K562 (cell line): ENCODE results near the gene ITGA6. TPM values are rescaled to one million over a fixed set of nuclear protein-coding genes. Genes with fewer than 3 reads are reported as not detected.
A peak's percentile ranks its signal among the peaks of the same experiment; 100 is the strongest.

Source experiments
- BHLHE40 ChIP-seq: IDR thresholded peaks from 2 replicates; pipeline ENCODE4 v1.6.1; 2011; ENCODE audit warnings: low read length, improper control_type of control experiment
- CHAMP1 ChIP-seq: fragments of 450-650 bp; IDR thresholded peaks from 2 replicates; pipeline ENCODE4 v1.6.1; 2016; ENCODE audit warnings: mild to moderate bottlenecking
- CXXC5 ChIP-seq: fragments of 250-450 bp; sonication (Bioruptor Pico); IDR thresholded peaks from 2 replicates; pipeline ENCODE4 v1.8.0; 2022; ENCODE audit warnings: inconsistent platforms, mild to moderate bottlenecking, moderate library complexity
- EHMT2 ChIP-seq: fragments of 450-650 bp; IDR thresholded peaks from 2 replicates; pipeline ENCODE4 v1.6.1; 2018; ENCODE audit warnings: antibody characterized with exemption
- HDAC1 ChIP-seq, 2 experiments: fragments of 450-650 bp; IDR thresholded peaks; 2 replicates each; pipeline ENCODE4 v1.6.1; 2016 to 2017; ENCODE audit warnings: inconsistent platforms in 1 of 2, mild to moderate bottlenecking in 1 of 2, moderate library complexity in 1 of 2
- HDAC2 ChIP-seq: fragments of 450-650 bp; IDR thresholded peaks from 2 replicates; pipeline ENCODE4 v1.6.1; 2016; ENCODE audit warnings: mild to moderate bottlenecking
- PCBP2 ChIP-seq: fragments of 200-400 bp; formaldehyde crosslinking; IDR thresholded peaks from 2 replicates; pipeline ENCODE4 v1.6.1; 2018; ENCODE audit warnings: low read length, low read depth, mild to moderate bottlenecking, moderate library complexity; ENCODE audit not compliant: poor library complexity, severe bottlenecking
- PHF21A ChIP-seq: fragments of 450-650 bp; IDR thresholded peaks from 2 replicates; pipeline ENCODE4 v1.6.1; 2017; ENCODE audit warnings: low read depth, borderline replicate concordance
- polyA plus RNA-seq, 8 experiments: library from polyadenylated mRNA; depleted of rRNA in 4 of 8; stranded (reverse) in 5 of 8; unstranded in 3 of 8; fragments of >200 nt; fragmentation: Nextera tagmentation in 2 of 8; fragmentation: Illumina TruSeq in 1 of 8; extraction: Ambion mirVana in 2 of 8; extraction: Trizol in 1 of 8; gene quantifications; 2 replicates each; pipeline versions ENCODE4 v1.2.1 to v1.2.3, GENCODE V29; 2011 to 2014; ENCODE audit warnings: inconsistent platforms in 1 of 8, missing spikeins in 1 of 8
- total RNA-seq, 7 experiments: library from RNA; depleted of rRNA in 6 of 7; stranded (reverse); fragments of >200 nt in 6 of 7; fragmentation: Illumina TruSeq in 2 of 7; extraction: Trizol in 2 of 7; gene quantifications; 2 replicates each; pipeline versions ENCODE4 v1.2.1 to v1.2.3, GENCODE V29; 2011 to 2021; ENCODE audit warnings: low replicate concordance in 1 of 7

The ITGA6 gene
- total and polyA plus RNA-seq, 9 of the 15 experiments (the other 6 are each of a cell fraction or from before 2014, with no cell fraction given) = 0.01 to 0.29 (median 0.05) TPM; not detected in 5

GRCh38 chr2:172552547-172553291 lies 125.3 kb downstream of the ITGA6 start (continued):
- no peak for TF ChIP-seq PCBP2
- no peak; the same call in 1 of the 2 replicates for TF ChIP-seq EHMT2
- peak; percentile 74; the same call in 1 of the 2 replicates for TF ChIP-seq PHF21A
- peak; percentile 96 for TF ChIP-seq CHAMP1
- TF ChIP-seq CXXC5 (CRISPR knock-in tag) = peak; percentile 37
- peak; percentile 34; the same call in 1 of the 2 replicates for TF ChIP-seq BHLHE40
- peak; percentile 99 for TF ChIP-seq HDAC2
- TF ChIP-seq HDAC1 (IDR thresholded peaks at IDR 0.05) = peak; percentile 88 to 96
